Erythroblast (primary cell): ENCODE results near the gene RNF223.
"Not testable (repeated sequence)": the region's sequence is repeated elsewhere in the genome, so short reads cannot be mapped to it uniquely, and the experiment has no call there.

Experiments used
- DNase-seq, 2 experiments: peaks; one replicate each; lab custom pipeline; 2025; lab: John Stamatoyannopoulos, UW
- GATA1 ChIP-seq: IDR thresholded peaks from 2 replicates; pipeline ENCODE4 v1.6.1; 2011; ENCODE audit warnings: low read depth, mild to moderate bottlenecking, control low read depth, low read length, moderate library complexity
- POLR2A ChIP-seq: IDR thresholded peaks from 2 replicates; pipeline ENCODE4 v1.6.1; 2011; ENCODE audit warnings: mild to moderate bottlenecking, low read length

The RNF223 gene

GRCh38 chr1:1115786-1116700, 41.9 kb upstream of the RNF223 start, which contains the start of gene C1orf159:
Gene C1orf159, minus strand, starts transcription at chr1:1116089. Its CDS starts 24,546 bp downstream, at chr1:1091543.
- no peak for TF ChIP-seq POLR2A
- TF ChIP-seq GATA1: no peak
- DNase-seq: peak; percentile 97 to 98

- peak in 1 of 2 experiments; percentile 22 for DNase-seq
- TF ChIP-seq POLR2A (no peak), GATA1 (no peak)
Measured at GRCh38 chr1:1115136-1115785, 41.2 kb upstream of the RNF223 start.

- no peak for DNase-seq
- no peak for TF ChIP-seq POLR2A
Measured at GRCh38 chr1:1114431-1114830, 40.3 kb upstream of the RNF223 start.

GRCh38 chr1:1112237-1112985, 38.3 kb upstream of the RNF223 start:
- no peak for TF ChIP-seq GATA1
- no peak for DNase-seq

GRCh38 chr1:1111516-1112236, 37.6 kb upstream of the RNF223 start:
- no peak for TF ChIP-seq GATA1
- TF ChIP-seq POLR2A: no peak
- no peak for DNase-seq

- no peak for DNase-seq
- TF ChIP-seq GATA1 (no peak), POLR2A (no peak)
Measured at GRCh38 chr1:1110561-1110971, 36.5 kb upstream of the RNF223 start.

- TF ChIP-seq POLR2A (no peak), GATA1 (no peak)
- no peak for DNase-seq
Measured at GRCh38 chr1:1109743-1110142, 35.6 kb upstream of the RNF223 start.

GRCh38 chr1:1106510-1107221, 32.6 kb upstream of the RNF223 start:
- TF ChIP-seq POLR2A: no peak
- TF ChIP-seq GATA1: no peak
- no peak for DNase-seq

- not testable (repeated sequence) for DNase-seq
Measured at GRCh38 chr1:1104152-1104551, 30.0 kb upstream of the RNF223 start.

GRCh38 chr1:1101503-1101902, 27.4 kb upstream of the RNF223 start:
- DNase-seq: no peak
- TF ChIP-seq GATA1: no peak
- no peak for TF ChIP-seq POLR2A

- no peak for DNase-seq
- no peak for TF ChIP-seq POLR2A
- TF ChIP-seq GATA1: no peak
Measured at GRCh38 chr1:1100296-1100695, 26.2 kb upstream of the RNF223 start.

GRCh38 chr1:1099506-1100183, 25.5 kb upstream of the RNF223 start:
- TF ChIP-seq POLR2A (no peak), GATA1 (no peak)
- no peak for DNase-seq
